Inflammatory macrophage (primary cell): ENCODE data around the gene MTFR1L.

Source experiments
- DNase-seq, 2 donors: peaks; one replicate each; pipeline ENCODE4 v3.0.0-alpha.2; 2020 to 2022

MTFR1L gene

GRCh38 chr1:25863486-25864262 lies 43.9 kb downstream of the MTFR1L start:
- no peak for DNase-seq

- DNase-seq: no peak
Measured at GRCh38 chr1:25864434-25864833, 44.7 kb downstream of the MTFR1L start.

- no peak for DNase-seq
Measured at GRCh38 chr1:25866288-25866687, 46.5 kb downstream of the MTFR1L start.

- DNase-seq: no peak
Measured at GRCh38 chr1:25867210-25867991, 47.6 kb downstream of the MTFR1L start.

- no peak for DNase-seq
Measured at GRCh38 chr1:25869909-25870606, 50.3 kb downstream of the MTFR1L start.

GRCh38 chr1:25870614-25871013 lies 50.9 kb downstream of the MTFR1L start:
- no peak for DNase-seq

- DNase-seq: no peak
Measured at GRCh38 chr1:25871086-25871703, 51.4 kb downstream of the MTFR1L start.

GRCh38 chr1:25871704-25872494 lies 52.1 kb downstream of the MTFR1L start:
- no peak for DNase-seq

GRCh38 chr1:25872713-25873112 lies 53.0 kb downstream of the MTFR1L start:
- DNase-seq: no peak

GRCh38 chr1:25873120-25873519 lies 53.4 kb downstream of the MTFR1L start:
- no peak for DNase-seq

- DNase-seq: no peak
Measured at GRCh38 chr1:25874209-25874608, 54.5 kb downstream of the MTFR1L start.

GRCh38 chr1:25874635-25875153 lies 54.9 kb downstream of the MTFR1L start:
- DNase-seq: no peak

- DNase-seq: peak; percentile 33 to 71
Measured at GRCh38 chr1:25875154-25875855, 55.6 kb downstream of the MTFR1L start, which contains the start of gene PAQR7. PAQR7 (minus strand) TSS chr1:25875708; CDS start chr1:25863839, 11,869 bp downstream.

- DNase-seq: no peak
Measured at GRCh38 chr1:25875856-25876692, 56.3 kb downstream of the MTFR1L start.

GRCh38 chr1:25876693-25877077 lies 56.9 kb downstream of the MTFR1L start:
- no peak for DNase-seq

GRCh38 chr1:25877155-25877554 lies 57.4 kb downstream of the MTFR1L start:
- DNase-seq: no peak

- no peak for DNase-seq
Measured at GRCh38 chr1:25878690-25879089, 58.9 kb downstream of the MTFR1L start.

- no peak for DNase-seq
Measured at GRCh38 chr1:25879675-25880074, 59.9 kb downstream of the MTFR1L start.

- DNase-seq: no peak
Measured at GRCh38 chr1:25880518-25880917, 60.8 kb downstream of the MTFR1L start.

- no peak for DNase-seq
Measured at GRCh38 chr1:25881266-25881665, 61.5 kb downstream of the MTFR1L start.
